ENCODE data around the gene TARS3. TPM values are rescaled to one million over a fixed set of nuclear protein-coding genes. Genes with fewer than 3 reads are reported as not detected.

The TARS3 gene
- total and polyA plus RNA-seq, 8 donors = 3.4 to 53.1 (median 15.6) TPM

DNA sequence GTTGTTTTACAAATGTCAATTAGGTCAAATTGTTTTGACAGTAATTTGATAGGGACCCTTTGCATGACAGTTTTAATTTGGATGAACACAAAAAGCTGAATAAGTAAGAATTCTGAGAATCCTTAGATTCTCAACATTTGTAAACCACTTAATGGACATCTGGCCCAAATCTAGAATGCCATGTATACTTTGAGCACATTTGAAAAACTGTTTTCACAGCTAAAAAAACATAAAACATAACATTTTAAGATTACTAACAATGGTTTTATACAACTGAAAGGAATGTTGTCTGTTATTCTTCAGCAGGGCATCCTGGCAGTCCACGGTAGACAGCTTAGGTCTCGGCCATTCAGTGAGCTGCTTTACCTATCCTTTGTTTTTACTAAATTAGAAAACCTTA, 37.6 kb downstream of the TARS3 start:
- Histone ChIP-seq H3K27ac (no peak overlapping the region), H3K9me3 (no peaks in the 10 kb centered on the region), H3K4me1 (no peaks in the 10 kb centered on the region), H3K27me3 (no peaks in the 10 kb centered on the region), H3K4me3 (no peak overlapping the region), H3K36me3 (peaks cover 12 to 85% (median 78%) of the 10 kb centered on the region in 4 donors)
- DNase-seq = no peak
- intact Hi-C loops (cut with DNase I; ENCODE audit: low total_unique reads) = no loop called here
- TF ChIP-seq POLR2A (IDR thresholded peaks at IDR 0.05) (no peak), POLR2AphosphoS5 (IDR thresholded peaks at IDR 0.05) (no peak), EP300 (IDR thresholded peaks at IDR 0.05) (no peak)
- TF ChIP-seq, protein P1, sequence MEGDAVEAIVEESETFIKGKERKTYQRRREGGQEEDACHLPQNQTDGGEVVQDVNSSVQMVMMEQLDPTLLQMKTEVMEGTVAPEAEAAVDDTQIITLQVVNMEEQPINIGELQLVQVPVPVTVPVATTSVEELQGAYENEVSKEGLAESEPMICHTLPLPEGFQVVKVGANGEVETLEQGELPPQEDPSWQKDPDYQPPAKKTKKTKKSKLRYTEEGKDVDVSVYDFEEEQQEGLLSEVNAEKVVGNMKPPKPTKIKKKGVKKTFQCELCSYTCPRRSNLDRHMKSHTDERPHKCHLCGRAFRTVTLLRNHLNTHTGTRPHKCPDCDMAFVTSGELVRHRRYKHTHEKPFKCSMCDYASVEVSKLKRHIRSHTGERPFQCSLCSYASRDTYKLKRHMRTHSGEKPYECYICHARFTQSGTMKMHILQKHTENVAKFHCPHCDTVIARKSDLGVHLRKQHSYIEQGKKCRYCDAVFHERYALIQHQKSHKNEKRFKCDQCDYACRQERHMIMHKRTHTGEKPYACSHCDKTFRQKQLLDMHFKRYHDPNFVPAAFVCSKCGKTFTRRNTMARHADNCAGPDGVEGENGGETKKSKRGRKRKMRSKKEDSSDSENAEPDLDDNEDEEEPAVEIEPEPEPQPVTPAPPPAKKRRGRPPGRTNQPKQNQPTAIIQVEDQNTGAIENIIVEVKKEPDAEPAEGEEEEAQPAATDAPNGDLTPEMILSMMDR (IDR thresholded peaks at IDR 0.05) = no peak
- 79 to 96% (median 88%) methylated on average over 2 of the region's 2 CpGs for WGBS, 5 donors

DNA sequence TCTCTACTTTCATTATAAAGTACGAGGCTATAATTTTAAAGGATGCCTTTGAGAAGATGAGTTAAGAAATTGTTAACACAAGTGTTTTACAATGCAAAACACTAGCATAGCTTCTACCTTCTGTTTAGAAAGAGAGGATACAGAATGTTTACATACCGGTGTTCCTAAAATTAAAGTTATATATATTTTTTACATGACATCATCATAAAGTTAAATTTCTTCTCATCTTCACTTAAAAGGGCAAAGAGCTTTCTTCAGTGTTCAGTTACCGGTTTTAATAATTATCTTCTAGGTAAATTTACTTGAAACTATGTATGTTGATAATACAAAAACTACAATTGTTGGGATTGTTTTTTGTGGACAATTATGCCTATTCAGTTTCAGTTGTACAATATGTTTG, 39.4 kb downstream of the TARS3 start:
- Histone ChIP-seq H3K4me1 (no peaks in the 10 kb centered on the region), H3K27ac (no peak overlapping the region)
- 90 to 94% (median 93%) methylated on average over 3 of the region's 3 CpGs for WGBS, 5 donors

DNA sequence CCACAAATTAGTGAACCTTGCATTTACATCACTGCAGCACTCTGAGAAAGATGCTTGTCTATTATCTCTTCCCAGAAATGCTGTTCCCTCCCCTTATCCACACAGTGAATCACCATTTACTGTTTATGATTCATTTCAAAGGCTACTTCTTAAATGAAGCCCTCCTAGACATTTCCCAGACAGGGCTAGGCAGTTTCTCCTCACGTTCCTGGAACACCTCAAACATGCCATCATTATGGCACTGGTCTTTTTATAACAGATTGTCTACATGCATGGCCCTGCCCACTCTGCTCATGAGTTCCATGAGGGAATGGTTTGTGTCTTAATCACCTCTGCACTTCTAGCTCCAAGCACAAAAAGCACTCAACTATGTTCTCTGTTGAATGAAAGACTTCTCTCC, 39.9 kb downstream of the TARS3 start:
- no peak overlapping the region for H3K27ac ChIP-seq
- intact Hi-C loops (cut with DNase I; ENCODE audit: low total_unique reads) = no loop called here
- 58 to 78% (median 69%) methylated on average over 1 of the region's 1 CpG for WGBS, 5 donors

More for the DNA sequence above, 39.4 kb downstream of the TARS3 start:
- Histone ChIP-seq H3K9me3 (no peaks in the 10 kb centered on the region), H3K36me3 (peaks cover 13 to 89% (median 76%) of the 10 kb centered on the region in 4 donors), H3K4me3 (no peak overlapping the region), H3K27me3 (no peaks in the 10 kb centered on the region)
- intact Hi-C loops (cut with DNase I; ENCODE audit: low total_unique reads) = no loop called here
- DNase-seq = no peak
- no peak for TF ChIP-seq EP300 (IDR thresholded peaks at IDR 0.05)
- no peak for TF ChIP-seq POLR2AphosphoS5 (IDR thresholded peaks at IDR 0.05)
- TF ChIP-seq POLR2A (IDR thresholded peaks at IDR 0.05) = no peak
- TF ChIP-seq, protein P1 (IDR thresholded peaks at IDR 0.05) = no peak

GRCh38 chr15:101679806-101680205, 44.5 kb downstream of the TARS3 start:
- intact Hi-C loops (cut with DNase I; ENCODE audit: low total_unique reads) = no loop called here
- H3K9me3 ChIP-seq = no peaks in the 10 kb centered on the region
- TF ChIP-seq POLR2A (IDR thresholded peaks at IDR 0.05) (no peak), EP300 (IDR thresholded peaks at IDR 0.05) (no peak), POLR2AphosphoS5 (IDR thresholded peaks at IDR 0.05) (no peak)
- TF ChIP-seq, protein P1 (IDR thresholded peaks at IDR 0.05) = no peak
- H3K4me1 ChIP-seq = no peaks in the 10 kb centered on the region
- no peaks in the 10 kb centered on the region for H3K27me3 ChIP-seq
- 67 to 83% (median 72%) methylated on average over 2 of the region's 2 CpGs for WGBS, 5 donors
- peak in 1 of 2 donors; percentile 10 for DNase-seq
- H3K27ac ChIP-seq = no peak overlapping the region
- H3K4me3 ChIP-seq = no peak overlapping the region
- H3K36me3 ChIP-seq = peaks cover 20 to 79% (median 72%) of the 10 kb centered on the region in 4 donors

More for the DNA sequence above, 39.9 kb downstream of the TARS3 start:
- H3K36me3 ChIP-seq = peaks cover 15 to 89% (median 74%) of the 10 kb centered on the region in 4 donors
- DNase-seq = peak in 1 of 2 donors; percentile 31
- no peak for TF ChIP-seq POLR2A (IDR thresholded peaks at IDR 0.05)
- peak in 1 of 3 donors; percentile 57 for TF ChIP-seq POLR2AphosphoS5 (IDR thresholded peaks at IDR 0.05)
- TF ChIP-seq EP300 (IDR thresholded peaks at IDR 0.05) = no peak
- H3K27me3 ChIP-seq = no peaks in the 10 kb centered on the region
- H3K9me3 ChIP-seq = no peaks in the 10 kb centered on the region
- no peaks in the 10 kb centered on the region for H3K4me1 ChIP-seq
- H3K4me3 ChIP-seq = no peak overlapping the region

DNA sequence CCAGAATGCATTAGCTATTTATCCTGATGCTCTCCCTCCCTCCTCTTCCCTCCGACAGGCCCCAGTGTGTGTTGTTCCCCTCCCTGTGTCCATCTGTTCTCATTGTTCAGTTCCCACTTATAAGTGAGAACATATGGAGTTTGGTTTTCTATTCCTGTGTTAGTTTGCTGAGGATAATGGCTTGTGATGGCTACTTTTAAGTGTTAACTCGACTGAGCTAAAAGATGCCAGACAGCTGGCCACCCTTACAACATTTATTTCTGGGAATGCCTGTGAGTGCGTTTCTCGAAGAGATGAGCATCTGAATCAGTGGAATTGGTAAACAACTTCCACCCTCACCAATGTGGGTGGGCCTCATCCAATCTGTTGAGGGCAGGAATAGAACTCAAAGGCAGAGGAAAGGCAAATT, 47.3 kb downstream of the TARS3 start:
- H3K4me3 ChIP-seq = no peak overlapping the region
- peaks cover 13 to 79% (median 74%) of the 10 kb centered on the region in 4 donors for H3K36me3 ChIP-seq
- H3K27ac ChIP-seq = no peak overlapping the region
- intact Hi-C loops (cut with DNase I; ENCODE audit: low total_unique reads) = no loop called here
- H3K9me3 ChIP-seq = no peaks in the 10 kb centered on the region
- no peaks in the 10 kb centered on the region for H3K4me1 ChIP-seq
- peak in 1 of 2 donors; percentile 20 for DNase-seq
- no peak for TF ChIP-seq EP300 (IDR thresholded peaks at IDR 0.05)
- TF ChIP-seq POLR2A (IDR thresholded peaks at IDR 0.05) = no peak
- no peak for TF ChIP-seq POLR2AphosphoS5 (IDR thresholded peaks at IDR 0.05)
- TF ChIP-seq, protein P1 (IDR thresholded peaks at IDR 0.05) = no peak
- H3K27me3 ChIP-seq = no peaks in the 10 kb centered on the region
- WGBS, 5 donors = 72 to 84% (median 77%) methylated on average over 4 of the region's 4 CpGs

All from stomach (tissue), 9 donors.